Muscle of back (tissue), 11 donors: ENCODE data around the gene LENEP. TPM values are rescaled to one million over a fixed set of nuclear protein-coding genes. Genes with fewer than 3 reads are reported as not detected.
A peak's percentile ranks its signal among the peaks of the same experiment; 100 is the strongest.

Experiments used
- DNase-seq, 3 donors: peaks; one replicate each; pipeline versions ENCODE4 v3.0.0 to v3.0.0-alpha.2; 2013
- polyA plus RNA-seq, 10 donors: library from polyadenylated mRNA; unstranded; fragments of 120-200 nt; gene quantifications; one replicate each; pipeline ENCODE4 v1.2.1, GENCODE V29; 2013; ENCODE audit not compliant: insufficient read length in 10 of 10

Gene LENEP
- polyA plus RNA-seq, 10 donors, result 0.30 to 0.71 (median 0.48) TPM; not detected in 7

DNA sequence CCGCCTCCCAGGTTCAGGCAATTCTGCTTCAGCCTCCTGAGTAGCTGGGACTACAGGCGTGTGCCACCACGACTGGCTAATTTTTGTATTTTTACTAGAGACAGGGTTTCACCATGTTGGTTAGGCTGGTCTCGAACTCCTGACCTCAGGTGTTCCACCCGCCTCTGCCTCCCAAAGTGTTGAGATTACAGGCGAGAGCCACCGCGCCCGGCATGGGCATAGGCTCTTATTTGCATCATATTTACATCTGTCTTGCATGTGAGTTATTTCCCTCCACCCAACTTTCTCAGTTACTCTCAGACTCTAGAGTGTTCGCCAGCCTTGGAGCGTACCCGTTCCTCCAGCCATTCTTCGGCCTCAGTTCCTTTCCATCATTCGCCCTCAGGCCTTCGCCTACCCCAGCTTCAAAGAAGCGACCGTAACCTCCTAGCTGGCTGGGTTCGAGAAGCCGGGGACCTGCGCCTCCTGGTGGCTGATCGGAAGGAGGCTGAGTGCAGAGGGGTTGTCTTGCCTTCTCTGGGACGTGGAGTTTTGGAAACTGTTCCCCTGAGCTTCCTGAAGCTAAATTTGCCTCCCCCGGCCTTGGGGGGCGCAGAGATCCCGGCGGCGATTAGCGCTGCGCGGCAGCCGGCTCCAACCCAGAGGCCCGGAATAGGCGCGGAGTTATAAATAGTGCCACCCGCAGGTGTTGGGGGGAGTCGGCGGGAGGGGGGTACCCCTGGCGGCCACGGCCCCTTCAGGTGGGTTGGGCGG, 5.6 kb downstream of the LENEP start:
- peak; percentile 62 to 89 (median 76) for DNase-seq

DNA sequence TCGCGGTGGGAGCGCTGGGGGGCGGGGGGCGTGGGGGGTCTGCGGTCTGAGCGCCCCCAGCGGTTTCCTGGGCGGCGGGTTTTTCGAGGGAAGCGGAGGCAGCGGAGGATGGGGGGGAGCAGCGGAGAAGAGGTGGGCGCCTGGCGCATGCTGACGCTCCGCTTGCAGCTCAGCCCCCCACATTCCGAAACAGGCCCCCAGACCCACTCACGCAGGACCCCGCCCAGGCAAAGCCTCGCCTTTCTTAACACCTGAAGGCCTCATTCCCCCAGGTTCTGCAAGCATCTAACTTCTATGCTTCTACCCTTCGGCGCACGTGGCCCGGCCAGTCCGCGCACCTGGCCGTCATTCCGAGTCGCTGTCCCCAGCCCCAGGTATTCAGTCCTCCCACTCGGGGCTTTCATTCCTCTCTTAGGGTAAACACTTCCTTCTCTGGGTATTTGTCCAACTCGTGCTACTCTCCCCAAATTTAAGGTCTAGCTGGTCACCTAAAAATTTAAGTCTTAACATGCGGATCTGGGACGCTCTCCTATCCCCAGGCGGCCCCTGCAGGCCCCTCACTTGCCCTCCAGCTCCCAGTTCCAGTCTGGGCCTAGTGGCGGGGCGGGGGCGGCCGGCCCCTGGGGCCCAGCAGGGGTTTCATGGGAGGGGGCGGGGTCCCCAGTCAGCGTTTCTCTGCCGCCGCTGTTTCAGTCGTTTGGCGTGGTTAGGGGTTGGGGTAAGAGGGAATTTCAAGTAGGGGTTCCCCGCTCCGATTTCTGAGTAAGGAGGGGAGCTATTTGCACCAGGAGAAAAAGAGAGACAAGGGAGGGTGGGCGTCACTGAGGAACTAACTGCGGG, 6.4 kb downstream of the LENEP start:
- peak in 2 of 3 donors; percentile 32 to 74 for DNase-seq

DNA sequence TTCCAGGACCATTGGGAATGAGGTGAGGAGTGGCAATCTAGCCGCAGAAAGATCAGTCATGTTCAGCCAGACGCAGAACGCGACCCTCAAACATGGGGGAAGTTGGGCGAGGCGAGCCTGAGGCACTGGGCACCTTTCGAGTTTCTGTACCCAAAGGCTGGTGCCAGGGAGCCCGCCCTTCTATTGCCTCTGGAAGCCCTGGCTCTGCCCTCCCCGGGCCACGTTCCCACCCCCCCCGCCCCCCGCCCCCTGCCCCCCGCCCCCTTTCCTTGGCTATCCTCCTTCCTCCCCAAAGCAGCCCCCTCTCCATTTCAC, 7.0 kb downstream of the LENEP start:
- no peak for DNase-seq

DNA sequence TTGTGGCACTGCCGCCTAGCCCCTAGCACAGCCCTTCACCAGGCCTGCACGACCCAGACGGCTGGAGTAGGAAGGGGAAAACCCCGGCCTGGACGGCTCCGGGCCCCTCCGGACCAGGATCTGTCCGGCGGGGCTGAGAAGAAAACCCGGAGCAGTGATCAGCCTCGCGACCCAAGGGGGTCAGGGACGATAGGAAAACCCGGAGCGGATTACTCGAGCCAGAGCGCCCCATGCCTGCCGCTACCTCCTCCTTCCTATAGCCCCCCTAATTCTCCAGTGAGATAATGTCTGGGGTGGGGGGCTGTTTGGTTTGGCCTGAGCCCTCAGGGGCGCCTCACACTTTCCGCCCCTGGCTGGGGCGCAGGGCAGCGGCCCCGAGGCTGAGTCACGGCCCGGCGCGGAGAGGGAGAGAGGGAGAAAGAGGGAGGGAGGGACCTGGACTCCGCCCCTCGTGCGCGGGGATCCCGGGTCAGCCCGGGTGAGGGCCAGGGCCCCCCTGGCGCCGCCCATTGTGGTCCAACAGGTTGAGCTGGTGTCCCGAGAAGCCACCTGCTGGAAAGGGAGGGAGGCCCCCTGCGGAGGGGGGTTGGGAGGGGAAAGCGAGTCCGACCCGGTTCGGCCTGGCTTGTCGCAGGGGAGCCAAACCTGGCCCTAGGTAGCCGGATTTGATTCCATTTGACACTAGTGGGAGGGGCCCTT, 7.5 kb downstream of the LENEP start:
- peak; percentile 89 to 98 (median 92) for DNase-seq

DNA sequence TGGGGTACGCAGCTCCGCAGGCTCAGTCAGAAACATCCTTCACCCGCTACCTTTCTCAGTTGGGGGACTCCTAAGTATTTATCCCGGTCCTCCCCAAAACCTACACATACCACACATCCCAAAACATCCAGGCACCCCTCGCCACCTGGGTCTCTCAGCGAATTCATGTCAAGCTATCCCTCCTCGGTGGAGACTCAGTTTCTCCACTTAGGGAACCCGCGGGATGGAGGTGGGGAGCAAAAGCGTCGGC, 8.0 kb downstream of the LENEP start:
- no peak for DNase-seq

DNA sequence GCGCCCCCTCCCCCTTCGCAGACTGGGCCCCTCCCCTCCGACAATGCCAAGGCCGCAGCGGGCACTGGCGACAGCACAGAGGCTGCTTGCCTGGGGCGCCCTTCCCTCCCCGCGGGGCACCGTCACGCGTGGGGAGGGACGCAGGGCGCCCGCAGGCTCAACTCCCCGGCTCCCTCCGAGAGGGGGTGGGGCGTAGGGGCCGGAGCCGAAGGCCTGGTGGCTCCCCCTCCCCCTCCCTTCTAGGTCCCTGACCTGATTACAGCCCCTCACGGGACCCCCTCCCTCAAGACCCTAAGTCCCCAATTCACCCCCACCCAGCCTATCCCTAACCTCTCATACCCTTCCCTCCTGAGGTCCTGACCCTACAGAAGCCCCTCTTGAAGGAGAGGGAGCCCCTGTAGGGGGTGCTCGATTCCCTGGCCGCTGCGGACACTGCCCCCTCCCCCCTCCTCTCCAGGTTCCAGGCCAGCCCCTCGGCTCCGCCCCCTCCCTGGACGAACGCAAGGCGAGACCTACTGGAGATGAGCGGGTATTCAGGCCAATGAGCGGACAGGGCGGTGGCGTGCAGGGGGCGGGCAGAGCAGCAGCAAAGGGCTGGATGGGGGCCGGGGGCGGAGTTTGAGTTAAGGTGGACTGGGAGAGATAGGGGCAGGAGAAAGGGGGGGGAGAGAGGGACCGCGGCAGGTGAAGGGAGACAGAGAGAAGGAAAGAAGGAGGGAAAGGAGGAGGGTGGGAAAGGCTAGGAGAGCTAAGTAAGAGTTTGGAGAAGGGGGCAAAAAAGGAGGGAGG, 8.5 kb downstream of the LENEP start:
- DNase-seq, result peak; percentile 99 to 100 (median 100)

DNA sequence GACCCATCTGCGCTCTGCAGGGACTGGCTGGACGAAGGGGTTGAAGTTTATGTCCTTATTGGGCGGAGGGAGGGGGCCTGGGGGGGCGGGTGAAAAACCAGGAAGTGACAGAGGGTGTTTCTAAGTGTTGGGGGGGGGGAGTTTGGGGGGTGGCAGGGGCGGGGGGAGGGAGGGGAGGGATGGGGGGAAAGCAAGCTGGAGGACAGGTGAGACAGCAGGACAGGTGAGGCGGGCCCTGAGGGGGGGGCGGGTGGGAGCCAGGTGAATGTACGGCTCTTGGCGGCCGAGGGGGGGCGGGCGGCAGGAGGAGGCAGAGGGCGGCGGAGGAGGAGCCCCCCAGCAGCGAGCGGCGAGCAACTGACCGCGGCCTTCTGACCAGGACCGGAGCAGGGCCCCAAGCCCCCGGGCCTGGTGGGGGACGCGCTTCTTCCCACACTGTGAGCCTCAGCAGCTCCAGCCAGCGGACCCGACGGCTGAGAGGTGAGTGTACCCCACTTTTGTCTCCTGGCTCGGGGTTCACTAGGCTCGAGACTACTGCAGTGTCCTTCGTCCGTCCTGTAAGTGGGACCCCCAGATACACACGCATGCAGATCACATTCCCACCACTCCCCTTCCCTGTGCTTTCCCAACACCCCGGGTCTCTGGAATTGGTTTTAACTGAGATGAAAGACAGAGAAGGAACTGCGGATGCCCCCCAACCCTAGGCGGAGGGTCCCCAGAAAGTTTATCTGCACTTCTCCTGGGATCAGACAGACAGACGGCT, 9.3 kb downstream of the LENEP start, which contains the start of gene ZBTB7B:
Gene ZBTB7B (plus strand): TSS at position 339 of the 763 bp plus-strand sequence. CDS start 11,859 bp downstream, outside the sequence.
- peak in 2 of 3 donors; percentile 42 to 82 for DNase-seq

DNA sequence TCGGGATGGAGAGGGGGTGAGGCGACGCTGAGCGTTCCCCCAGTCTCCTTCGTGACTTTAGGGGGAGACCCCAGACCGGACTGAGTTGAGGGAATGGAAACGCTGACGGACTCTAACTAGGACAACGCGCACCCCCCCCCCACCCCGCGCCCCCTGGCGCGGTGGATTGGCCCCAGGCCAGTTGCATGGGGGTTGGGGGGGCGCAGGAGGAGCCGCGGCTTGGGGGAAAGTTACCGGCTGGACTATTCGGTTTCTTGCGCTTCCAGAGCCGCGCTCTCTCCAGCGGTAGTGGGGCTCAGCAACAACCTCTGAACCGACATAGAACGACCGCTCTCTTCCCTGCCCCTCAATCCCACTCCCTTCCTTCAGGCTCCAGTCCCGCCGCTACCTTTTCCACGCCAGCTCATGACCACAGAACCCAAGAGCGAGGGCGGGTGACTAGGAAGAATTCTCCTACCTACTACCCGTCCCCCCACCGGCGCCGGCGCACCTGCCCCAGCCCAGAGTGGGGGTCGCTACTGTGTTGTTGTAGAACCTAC, 9.9 kb downstream of the LENEP start:
- peak; percentile 24 to 75 (median 63) for DNase-seq

DNA sequence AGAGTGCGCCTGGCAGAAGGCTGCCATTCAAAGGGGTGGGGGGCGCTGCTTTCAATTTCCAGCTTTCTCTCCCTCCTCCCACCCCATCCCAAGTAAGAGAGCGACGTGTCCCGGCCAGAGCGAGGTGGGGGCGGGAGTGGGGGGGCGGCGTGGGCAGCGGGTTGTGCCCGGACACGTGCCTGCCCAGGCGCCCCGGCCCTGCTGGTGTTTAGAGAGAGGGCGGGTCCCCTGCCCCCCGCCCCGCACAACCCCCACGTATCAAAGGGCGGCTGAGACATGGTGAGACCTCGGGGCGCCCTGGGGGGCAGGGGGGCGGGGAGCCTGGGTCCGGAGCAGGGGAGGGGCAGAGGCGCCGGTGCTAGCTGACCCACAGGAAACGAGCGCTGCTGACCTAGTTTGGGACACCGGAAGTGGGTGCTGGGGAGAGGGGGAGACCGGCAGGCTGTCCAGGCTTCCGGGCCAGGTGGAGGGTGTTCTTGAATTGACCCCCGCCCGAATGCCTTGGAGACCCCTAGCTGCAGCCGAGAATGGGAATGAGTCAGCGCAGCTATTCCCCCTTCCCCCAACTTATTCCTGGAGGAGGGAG, 10.5 kb downstream of the LENEP start:
- peak; percentile 32 to 74 (median 50) for DNase-seq

DNA sequence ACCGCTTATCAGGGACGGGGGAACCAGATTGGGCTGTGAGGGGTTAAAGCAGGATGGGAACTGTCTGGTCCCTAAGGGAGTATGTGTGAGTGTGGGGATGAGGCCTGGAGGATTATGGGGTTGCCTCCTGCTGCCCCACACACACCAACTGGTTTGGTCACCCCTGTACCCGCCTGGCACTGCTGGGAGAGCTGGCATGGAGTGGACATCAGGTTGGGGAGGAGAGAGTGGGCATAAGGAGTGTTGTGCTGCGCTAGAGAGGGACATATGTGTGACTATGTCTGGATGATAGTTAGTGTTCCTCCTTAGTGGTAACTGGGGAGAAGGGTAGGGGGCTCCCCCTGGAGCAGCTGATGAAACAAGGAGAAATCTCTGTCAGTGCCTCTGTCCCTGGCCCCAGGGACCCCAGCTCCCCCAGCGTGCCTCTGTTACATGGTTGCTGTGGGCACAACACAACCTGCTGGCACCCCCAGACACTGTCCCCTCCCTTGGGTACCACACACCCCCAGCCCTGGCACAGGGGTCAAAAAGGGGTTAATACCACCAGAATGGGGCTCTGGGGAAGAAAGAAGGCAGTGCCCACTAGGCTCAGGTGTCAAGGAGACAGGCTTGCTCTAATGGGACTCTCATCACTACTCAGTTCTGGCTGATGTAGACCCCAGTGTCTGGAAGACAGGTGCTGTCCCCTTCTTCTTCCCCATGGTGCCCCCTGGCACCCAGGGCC, 11.1 kb downstream of the LENEP start:
- DNase-seq, result no peak

DNA sequence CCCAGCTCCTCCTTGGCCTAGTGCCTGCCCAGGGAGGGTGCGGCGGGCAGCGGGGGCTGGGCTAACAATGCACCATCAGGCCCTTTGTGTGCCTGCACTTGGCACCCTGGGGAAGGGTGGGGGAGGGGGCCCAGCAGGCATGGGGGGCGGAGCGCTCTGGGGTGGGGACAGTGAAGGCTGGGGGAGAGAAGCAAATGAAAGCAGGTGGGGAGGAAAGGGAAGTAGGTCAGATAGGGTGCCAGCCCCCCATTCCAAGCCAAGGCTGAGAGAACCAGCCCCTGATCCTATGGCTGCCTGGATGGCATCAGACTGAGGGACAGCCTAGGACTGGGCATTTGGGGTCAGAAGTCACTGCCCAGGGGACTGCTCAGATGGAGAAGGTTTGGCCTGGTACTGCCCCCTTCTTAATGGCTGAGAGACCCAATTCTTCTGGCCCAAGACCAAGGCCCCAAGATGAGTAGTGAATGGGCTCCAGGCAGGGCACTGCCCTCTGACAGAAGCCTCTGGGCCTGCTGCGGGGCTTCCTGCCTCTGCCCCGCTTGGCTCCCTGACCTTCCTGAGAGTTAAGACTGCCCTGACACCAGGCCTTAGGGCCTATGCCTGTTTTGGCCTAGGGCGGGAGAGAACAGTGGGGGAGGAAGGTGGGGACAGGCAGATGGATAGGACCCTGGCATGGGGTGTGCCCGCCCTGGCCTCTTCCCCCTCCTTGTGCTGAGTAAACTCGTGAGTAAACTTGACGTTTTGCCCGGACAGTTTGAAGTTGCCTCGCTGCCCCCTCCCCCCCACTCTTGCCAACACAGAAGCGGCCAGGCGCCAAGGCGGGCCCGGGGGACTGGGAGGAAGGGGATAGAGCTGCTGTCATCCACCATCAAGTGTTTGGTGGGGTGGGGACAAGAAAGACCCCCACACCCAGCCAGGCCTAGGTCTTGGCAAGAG, 12.0 kb downstream of the LENEP start:
- DNase-seq, result no peak

DNA sequence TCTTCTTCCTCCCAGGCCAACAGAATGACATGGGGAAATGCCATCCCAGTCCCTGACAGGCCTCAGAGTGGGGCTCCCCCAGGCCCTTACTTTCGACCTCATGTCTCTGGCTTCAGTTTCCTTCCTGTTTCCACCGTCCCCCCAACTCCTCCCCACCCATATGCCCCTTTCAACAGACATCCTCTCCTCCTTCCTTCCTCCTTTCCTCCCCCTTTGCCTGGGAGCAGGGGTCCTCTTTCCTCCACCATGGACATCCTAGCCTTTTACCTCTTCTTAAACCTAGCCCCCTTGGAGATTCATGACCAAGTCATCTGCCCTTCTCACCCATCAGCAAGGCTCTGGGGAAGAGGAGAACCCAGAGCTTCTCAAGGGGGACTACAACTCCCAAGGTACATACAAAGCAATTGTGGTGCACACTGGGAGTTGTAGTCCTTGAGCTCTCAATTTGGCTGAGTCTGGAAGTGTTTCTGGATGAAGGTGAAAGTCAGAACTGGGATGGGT, 13.3 kb downstream of the LENEP start:
- DNase-seq, result peak in 2 of 3 donors; percentile 23 to 75

DNA sequence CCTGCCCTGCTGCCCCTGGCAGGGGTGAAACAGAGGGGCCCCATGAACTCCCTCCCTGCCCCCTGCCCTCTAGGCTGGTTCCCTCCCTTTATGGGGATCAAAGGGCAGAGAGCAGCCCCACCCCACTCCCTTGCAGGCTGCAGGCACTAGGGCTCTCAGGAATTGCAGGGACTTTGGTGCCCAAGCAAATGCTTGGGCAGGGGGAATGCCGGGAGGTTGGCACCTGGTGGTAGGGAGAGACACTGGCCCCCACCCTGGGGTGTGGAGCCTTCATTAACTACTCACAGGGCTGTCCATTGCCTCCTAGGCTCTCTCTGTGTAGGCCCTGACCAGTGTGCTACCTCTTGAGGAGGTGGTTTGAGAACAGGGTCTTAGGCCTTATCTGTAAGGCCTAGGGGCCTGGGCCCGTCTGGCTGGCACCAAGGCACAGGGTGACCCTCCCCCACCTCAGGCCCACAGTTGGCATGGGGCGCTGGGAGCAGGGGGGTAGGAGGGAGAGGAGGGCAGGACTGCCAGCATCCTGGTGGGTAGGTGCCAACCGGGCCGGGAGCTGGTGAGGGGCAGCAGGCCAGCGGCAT, 14.0 kb downstream of the LENEP start:
- no peak for DNase-seq

DNA sequence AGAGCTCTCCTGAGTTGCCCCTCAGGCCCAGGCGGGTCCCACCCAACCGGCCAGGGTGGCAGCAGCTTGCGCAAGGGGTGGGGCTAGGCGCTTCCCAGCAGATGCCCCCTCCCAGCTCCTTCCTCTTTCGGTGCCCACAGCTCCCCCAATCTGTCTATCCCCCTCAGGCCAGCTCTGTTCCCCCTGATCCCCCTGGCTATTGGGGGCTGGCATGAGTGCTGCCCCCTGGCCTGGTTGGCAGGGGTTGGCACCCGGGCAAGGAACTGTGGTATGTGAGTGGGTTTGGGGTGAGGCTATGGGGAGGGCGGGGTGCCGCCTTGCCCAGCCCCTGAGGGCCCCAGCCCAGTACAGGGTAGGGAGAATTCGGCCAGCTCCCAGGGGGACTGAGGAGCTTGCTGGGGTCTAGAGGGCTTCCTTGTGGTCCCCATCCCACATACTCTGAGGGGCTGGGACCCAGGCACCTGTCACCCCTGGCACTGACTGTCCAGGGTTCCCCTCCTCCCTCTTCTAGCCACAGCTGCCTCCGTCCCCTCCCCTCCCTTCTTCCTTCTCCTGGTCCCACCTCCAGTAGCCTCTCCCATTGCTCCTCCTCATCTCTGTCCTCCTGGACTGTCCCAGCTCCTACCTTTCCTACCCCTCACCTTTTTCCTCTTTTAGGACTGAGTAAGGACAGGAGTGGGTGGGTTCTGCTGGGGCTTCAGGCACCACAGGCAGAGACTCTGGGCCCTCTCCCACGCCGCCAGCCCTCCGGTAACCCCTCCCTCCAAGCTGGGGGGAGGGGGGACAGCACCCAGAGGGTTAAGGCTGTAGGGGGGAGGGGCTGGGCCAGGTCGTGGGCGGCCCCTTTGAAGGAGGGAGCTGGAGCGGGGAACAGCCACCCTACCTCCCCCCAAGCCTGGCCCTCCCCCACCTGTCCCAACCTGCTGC, 14.9 kb downstream of the LENEP start:
- DNase-seq, result no peak

DNA sequence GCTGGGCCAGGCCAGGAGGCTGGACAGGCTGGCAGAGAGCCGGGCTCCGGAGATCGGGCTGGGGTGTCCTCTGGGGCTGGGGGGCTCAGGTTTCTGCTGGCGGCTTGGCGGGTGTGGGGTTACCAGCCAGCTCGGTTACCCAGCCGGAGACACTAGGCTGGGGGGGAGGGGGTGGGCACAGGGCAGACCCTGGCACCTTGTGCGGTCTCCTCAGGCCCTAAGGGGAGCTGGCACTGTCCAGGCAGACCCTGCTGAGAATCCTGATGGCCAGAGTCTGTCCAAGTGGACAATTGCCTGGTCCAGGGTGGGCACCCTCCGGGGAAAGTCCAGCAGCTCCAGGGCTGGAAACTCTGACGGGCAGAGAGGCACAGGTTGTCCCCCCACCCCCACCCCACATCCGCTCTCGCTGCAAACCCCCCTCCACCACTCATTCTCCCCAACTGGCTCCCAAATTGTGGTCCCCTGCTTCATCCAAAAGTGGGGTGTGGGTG, 15.9 kb downstream of the LENEP start:
- no peak for DNase-seq

DNA sequence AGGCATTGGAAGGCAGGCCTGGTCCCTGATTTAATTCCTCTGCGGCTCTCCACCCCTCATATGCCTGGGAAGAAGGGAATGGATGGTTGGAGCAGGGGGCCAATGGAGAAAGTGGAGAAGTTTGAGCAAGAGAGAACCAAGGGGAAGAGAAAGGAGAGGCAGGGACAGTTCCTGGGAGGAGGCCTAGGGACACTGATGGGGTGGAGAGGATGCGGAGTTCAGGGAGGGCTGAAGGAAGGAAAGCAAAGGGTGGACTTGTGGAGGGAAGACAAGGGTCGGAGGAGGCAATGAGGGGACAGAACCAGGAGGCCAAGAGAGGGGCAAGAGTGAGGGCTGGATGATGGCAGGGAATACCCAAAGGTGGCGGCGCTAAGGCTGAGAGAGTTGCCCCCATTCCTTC, 16.4 kb downstream of the LENEP start:
- no peak for DNase-seq
